ENCODE data around the gene GAR1.

- TF ChIP-seq CTCF (IDR thresholded peaks at IDR 0.05; ENCODE audit: low read depth, low read length) (no peak), MYC (IDR thresholded peaks at IDR 0.05; ENCODE audit: low read depth, low read length) (no peak), POLR2A (IDR thresholded peaks at IDR 0.05; ENCODE audit: extremely low read depth, insufficient read length) (no peak), MAX (IDR thresholded peaks at IDR 0.05; ENCODE audit: low read depth, low read length) (no peak)
These were observed 16.7 kb upstream of the GAR1 start for GRCh38 chr4:109798866-109799265.

Measured in NB4 (cell line).